ENCODE measurements around the gene TRHDE.

TRHDE gene

DNA sequence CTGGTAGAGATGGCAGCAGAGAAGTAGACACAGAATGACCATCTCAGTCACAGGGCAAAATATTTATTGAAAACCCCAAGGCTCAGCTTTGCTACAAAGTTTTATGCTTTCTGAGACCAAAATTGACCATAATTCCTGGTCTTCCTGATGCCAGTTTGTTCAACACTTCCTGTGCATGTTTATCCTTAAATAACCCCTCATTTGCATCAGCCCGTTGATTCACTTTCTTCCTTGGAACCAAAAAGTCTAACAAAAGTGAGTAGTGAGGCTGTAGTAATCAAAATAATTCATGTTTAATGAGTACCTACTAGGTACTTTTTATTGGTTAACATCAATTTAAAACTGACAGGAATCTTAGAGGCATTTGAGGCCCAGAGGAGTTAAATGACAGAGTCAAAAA, 51.7 kb downstream of the TRHDE start:
- DNase-seq (ENCODE audit: low spot score) = no peak

DNA sequence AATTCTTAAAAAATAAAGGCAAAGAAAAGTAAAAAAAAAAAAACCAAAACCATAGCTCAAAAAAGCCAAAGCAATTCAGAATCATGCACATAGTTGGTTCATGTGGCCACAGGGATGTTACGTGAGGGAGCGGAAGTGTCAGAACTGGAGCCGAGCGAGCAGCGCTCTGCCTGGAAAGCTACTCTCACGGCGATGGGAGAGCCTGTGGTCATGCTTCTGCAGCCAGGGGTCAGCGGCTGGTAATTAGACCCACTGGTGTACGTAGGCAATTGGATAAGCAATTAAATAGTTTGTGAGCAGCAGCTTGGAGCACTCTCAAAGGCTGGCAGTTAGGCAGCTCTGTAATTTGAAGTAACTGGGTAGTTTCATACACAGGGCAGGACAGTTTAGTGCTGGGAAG, 58.1 kb downstream of the TRHDE start:
- peak; percentile 17 for DNase-seq (ENCODE audit: low spot score)

DNA sequence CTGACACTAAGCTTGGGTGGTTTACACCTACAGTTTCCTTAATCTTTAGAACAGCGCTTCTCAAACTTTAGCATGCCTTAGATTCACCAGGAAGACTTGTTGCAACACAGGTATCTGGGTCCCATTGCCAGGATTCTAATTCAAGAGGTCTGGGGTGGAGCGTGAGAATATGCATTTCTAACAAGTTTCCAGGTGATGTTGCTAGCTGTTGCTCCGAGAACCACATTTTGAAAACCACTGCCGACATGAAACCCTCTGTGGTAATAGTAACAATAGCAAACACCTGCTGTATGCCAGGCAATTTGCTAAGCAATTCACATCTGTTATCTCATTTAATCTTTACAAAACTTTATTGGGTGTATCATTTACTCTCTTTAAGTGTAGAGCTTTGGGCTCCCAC, 58.6 kb downstream of the TRHDE start:
- DNase-seq (ENCODE audit: low spot score) = no peak

DNA sequence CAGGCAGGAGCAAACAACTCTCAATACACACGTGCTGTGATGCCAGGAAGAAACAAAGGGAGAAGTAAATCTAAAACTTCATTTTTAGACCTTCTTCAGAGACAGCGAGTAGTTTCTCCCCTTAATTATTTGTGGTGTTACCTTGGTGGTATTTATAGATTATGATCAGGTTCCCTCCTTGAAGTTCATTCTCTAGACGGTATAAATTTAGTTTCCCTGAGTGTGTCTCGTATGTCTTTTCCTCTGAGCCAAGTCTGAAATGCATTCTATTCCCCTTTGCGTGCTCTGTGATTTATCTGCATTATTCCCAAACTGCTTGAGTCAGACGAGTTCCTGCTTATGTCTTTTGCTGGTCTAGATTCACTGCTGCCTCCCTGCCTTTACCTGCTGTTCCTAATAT, 65.2 kb downstream of the TRHDE start:
- no peak for DNase-seq (ENCODE audit: low spot score)

DNA sequence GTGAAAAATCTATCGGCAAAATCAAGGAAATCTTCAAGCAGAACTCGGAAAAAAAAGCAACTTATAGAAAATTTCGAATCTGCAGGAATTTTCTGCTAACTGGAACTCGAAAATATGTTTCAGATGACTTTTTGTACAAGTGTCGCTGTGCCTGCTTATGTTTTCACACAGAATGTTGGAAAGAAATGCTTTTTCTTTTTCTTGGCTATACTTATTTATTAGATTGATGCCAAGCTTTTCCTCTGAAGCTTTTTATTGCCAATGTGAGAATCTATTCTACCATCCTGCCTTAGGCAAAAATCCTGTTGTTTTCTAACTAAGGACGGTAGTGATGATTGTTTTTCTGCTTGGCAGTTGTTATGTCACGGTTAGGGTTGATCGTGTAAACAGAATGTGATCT, 65.8 kb downstream of the TRHDE start:
- DNase-seq (ENCODE audit: low spot score) = no peak

DNA sequence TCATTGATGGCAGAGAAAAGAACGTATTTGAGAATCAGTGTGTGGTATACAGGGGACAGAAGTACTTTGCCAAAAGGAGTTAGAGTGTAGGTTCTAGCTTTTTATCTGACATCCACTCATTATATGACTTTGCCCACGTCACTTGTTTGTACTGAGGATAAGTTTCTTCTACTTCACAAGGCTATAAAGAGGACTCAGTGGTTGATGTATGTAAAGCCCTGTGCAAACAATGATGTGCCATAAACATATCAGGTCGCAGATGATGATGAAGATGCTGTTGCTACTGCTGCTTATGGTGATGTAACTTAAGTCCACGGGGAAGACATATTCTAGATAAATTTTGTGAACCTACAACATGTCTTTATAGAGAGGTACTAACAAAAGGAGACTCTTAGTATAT, 66.3 kb downstream of the TRHDE start:
- DNase-seq (ENCODE audit: low spot score) = no peak

DNA sequence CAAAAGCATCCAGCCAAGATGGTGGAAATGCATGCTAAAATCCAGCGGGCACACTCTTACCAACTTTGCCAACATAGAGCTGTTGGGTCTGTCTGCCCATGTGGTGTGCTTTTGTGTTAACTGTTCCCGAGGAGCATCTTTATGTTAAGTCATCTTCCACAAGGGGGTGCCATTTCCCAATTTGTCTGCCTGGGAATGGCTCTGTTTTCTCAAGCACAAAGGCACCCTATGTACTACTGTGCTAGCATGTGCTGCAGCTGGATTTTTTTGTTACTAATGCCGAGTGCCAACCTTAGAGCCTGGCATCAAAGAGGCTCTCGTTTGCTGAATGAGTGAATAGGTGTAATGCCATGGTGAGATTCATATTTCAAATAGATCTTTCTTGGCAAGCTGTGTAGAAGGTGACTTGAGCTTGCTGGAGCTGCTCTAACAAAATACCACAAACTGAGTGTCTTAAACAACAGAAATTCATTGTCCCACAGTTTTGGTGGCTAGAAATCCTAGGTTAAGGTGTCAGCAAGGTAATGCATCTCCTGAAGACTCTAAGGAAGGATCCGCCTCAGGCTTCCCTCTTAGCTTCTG, 74.3 kb downstream of the TRHDE start:
- DNase-seq (ENCODE audit: low spot score) = peak; percentile 29

DNA sequence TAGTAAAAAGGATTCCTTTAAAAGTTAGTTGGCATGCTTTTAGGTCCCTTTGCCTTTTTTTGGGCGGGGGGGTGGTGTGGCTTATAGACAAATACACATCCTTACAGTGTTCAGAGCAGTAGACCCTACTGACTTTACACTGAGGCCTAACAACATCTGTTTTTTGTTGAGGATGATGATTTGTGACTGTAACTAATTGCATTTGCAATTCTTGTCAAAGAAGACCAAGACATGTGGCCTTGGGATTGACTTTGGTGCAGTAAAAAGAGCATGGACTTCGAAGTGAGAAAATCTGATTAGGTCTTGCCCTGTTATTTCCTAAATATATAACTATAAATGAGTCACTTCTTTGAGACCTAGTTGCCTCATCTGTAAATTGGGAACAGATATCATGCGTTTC, 77.3 kb downstream of the TRHDE start:
- no peak for DNase-seq (ENCODE audit: low spot score)

DNA sequence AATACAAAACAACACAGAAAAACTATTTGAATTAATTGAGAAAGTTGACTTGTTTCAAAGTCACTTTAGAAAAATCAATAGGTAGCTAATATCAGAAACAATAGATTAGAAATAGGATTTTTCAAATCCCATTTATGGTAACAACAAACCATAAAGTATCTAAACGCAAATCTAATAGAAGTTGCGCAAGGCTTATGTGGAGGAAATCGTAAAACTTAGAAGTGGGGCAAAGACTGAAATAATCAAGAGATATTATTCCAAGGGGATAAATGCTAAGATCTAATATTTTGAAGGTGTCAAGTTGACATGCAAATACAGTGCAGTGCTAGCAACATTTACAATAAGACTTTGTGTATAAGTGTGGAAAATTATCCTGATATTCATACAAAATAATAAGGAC, 87.2 kb downstream of the TRHDE start:
- no peak for DNase-seq (ENCODE audit: low spot score)

DNA sequence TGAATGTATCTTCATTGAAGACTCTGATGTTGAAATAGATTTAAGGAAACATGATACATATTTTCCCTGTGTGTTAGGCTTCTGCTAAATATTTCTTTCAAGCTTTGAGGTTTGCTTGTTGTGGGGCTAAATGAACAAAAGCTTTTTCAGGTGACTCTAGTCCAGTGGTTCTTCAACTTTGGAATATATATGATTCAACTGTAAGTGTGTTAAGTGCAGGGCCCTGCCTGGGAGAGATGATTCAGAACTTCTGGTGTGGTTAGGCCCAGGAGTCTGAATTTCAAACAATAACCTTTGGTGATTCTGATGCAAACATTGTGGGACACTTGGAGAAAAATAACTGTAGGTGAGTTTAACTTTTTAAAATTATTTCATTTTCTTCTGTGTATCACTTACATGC, 93.0 kb downstream of the TRHDE start:
- DNase-seq (ENCODE audit: low spot score) = no peak

DNA sequence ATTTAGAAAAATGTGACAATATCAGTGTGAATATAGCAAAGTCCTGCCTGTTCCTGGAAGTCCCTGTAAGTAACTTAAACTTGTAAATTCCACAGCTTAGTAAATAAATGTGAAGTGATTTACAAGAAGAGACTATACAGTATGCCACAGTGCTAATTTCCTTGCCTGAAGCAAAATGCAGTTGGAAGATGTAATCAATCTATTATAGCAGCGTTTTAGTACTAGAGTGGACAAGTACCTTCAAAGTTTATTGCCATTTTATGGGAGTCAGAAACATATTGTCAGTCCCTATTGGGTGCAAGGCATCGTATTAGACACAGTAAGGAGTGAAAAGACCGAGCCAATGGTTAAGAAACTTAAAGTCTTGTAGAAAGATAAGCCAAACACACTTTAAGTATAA, 94.1 kb downstream of the TRHDE start:
- no peak for DNase-seq (ENCODE audit: low spot score)

DNA sequence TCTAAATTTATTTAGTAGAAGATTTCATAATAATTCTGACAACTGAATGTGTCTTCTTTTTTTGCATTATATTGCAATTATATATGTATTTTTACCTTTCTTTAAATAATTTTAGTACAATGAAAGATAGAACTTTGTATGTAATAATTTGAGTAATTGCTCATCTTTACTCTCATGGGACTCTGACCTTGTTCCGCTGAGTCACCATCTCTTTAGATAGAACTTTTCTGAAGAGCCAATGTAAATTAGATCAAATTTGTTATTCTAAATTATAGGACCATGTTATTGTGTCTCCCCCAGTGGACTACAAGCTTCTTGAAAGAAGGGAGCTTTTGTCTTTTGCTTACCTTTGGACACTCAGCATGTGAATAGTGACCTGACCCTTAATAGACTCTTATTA, 96.1 kb downstream of the TRHDE start:
- DNase-seq (ENCODE audit: low spot score) = no peak

DNA sequence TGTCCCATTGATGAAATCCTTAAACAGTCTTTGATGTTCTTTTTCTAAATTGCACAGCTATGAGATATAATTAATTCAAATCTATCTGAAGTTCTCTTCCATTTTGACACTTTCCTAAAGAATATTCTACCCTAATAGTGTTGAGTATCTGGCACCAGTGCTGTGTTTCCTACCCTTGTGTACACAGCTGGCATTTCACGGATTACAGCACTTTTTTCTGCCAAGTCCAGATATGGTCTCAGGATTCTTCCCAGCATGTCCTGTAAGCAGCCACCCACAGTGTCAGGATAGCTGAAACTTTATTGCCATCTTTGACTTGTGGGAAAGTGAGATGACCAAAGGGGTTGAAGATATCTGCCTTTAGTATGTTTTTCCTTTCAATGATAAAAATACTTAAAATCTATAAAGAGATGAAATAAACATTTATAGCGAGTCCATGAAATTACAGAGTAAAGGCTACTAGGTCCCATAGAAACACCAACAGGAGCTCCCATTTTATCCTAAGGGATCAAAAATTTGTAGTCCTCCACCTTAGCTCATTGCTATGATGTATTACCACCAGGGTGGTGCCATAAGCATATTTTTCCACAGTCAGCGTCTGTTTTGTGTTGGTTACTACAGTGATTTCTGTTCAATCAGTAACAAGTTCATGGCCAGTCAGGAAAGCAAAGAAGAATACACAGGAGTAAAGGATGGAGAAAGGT, 96.7 kb downstream of the TRHDE start:
- no peak for DNase-seq (ENCODE audit: low spot score)

DNA sequence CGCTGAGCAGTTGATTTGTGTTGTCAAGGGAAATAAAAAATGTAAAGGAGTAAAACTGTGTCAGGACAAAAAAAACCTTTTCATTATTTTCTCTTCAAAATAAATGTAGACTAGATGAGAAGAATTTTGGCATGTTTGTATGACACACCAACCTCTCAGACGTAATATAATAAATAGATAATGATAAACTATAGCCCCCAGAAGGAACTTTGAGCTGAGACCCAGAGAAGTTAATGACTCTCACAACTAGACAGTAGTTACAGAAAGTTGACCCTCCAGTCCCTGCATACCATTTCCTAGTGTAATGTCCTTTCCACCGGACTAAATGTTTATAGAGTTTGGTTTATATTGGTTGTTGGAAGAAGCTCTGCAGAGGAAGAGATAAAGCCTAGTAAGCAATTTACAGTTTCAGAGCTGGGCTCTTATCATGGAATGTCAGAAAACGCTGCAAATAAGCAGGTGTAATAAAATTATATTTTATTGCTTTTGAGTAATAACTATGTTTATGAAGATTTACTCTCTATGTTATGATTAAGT, 97.3 kb downstream of the TRHDE start:
- no peak for DNase-seq (ENCODE audit: low spot score)

DNA sequence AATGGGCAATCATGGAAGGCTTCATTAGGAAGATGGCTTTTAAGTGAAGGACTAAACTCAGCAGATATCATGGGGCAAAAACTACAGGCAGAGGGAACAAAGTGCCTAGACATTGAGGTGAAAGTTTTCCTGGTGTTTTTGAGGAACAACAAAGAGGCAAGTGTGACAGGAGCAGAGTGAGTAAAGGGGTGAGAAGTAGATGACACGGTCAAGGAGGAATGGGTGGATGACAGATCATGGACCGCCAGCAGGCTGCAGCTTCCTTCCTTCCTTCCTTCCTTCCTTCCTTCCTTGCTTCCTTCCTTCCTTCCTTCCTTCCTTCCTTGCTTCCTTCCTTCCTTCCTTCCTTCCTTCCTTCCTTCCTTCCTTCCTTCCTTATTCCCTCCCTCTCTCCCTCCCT, 108.3 kb downstream of the TRHDE start:
- no peak for DNase-seq (ENCODE audit: low spot score)

DNA sequence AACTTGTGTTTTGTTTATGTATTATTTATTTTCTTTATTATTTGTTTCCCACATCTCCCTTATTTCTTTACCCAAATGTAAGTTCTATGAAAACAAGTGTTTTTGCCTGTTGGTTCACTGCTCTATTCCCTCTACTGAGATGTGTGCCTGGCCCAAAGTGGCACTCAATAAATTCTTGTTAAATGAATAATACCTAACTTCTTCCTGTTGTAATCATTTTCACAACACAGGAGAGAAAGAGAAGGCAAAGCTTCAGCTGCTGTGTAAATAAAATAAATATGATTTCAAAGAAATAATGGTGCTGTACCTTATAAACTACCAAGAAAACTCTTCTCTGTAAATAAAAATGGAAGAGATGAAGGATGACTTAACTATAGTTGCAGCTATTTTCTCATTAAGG, 116.2 kb downstream of the TRHDE start:
- DNase-seq (ENCODE audit: low spot score) = no peak

DNA sequence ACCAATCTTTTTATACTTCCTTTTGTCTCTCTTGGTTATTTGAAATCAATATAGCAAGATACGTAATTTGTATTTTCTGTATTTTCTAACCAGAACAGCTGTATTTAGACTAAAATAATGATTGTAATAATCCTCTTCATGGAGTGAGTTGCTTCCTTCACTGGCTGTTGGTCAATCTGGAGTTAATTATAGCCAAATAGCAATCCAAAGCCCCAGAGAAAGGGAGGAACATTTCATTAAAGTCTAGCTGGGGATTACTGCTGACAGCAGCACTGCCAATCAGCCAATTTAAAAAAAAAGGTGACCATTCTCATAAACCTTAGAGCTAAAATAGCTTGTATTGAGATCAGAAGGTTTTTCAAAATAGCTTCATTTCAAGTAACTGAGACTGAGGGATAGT, 118.0 kb downstream of the TRHDE start:
- no peak for DNase-seq (ENCODE audit: low spot score)

DNA sequence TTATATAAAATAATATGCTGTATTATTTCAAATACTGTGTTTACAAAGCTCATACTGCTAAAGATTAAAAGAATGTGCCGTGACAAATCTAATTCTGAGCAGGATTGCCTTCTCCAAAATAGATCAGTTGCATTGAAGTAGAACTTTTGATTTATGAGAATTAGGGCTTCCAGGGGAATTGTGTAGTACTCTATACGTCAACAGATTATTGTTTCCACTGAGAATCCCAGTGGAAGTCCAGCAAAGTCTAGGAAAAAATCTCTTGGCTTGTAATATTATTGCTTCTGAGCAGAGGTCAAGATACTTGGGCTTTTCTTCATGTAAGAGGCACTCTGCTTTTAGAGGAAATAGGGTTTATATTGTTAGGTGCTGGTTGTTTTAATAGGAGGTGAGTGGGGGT, 133.9 kb downstream of the TRHDE start:
- no peak for DNase-seq (ENCODE audit: low spot score)

DNA sequence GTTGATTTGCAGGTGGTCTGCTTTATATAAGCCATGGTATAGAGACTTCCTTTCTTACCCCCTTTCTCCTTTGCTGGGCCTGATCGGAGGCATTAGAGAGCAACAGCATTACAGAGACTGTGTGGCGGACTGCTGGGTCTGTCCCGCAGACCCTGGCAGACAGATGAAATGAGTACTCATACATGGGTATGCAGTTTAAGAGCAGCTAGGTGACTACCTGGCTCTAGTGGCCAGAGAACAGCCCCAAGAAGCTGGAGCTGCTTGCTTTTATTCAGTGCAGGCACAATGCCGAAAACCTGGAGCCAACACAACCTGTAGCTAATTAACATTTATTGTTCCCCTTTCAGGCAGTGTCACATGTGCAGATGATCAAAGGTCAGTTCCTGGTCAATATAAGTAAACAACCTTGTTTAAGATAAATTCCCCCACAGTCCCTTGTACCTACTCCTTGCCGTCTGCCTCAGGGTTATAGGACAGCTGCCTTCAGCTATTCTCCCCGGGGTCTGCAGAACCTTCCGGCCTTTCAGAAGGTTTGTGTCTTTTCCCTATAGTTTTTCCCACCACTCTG, 160.0 kb downstream of the TRHDE start:
- DNase-seq (ENCODE audit: low spot score) = no peak

DNA sequence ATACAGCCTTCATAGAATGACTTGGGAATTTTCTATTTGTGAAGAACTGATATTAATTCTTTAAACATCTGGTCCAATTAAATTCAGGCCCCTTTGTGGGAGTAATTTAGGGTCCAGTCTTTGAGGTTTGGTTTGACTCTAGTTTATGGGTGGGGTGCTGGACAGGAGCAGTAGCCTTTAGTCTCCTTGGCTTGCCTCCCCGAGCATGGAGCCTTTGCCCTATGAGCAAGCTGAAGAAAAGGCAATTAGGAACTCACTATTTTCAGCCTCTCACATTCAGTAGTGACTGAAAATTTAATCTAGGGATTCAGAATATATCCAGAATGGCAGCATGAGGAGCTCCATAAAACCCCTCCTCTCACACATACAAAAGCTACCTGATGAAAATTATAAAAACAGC, 161.1 kb downstream of the TRHDE start:
- no peak for DNase-seq (ENCODE audit: low spot score)

DNA sequence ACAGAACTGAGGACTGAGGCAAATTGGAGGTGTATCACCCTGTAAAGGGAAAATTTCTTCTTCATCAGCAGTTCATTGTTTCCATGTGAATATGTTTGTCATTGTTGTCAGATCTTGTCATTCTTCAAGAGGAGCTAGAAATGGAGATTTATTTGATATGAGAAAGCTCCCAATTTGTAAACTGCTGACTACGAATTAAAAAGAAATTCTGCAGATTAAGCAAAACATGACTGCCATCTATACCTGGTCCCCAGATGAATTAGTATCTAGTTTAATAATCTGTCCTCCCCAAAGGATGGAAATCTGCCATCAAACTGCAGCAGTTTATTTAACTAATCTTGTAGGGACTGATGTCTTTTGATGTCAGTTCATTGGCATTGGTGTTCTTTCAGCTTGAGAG, 162.8 kb downstream of the TRHDE start:
- no peak for DNase-seq (ENCODE audit: low spot score)

DNA sequence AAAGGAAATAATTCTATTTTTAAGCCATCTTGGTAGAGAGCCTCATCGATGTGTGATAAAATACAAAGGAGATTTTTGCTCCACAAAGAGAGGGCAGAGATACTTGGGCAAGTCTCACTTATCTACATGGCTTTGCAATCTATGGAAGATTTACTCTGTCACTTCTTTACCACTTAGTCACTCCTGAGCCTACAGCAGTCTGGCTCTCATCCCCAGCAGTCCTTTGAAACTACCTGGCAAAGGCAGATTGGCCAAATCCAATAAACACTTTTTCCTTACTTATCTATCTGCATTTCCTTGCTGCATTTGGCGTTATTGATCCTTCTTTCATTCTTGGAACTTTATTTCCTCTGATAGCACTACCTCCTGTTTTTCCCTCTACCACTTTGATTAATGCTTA, 170.0 kb downstream of the TRHDE start:
- DNase-seq (ENCODE audit: low spot score) = no peak

DNA sequence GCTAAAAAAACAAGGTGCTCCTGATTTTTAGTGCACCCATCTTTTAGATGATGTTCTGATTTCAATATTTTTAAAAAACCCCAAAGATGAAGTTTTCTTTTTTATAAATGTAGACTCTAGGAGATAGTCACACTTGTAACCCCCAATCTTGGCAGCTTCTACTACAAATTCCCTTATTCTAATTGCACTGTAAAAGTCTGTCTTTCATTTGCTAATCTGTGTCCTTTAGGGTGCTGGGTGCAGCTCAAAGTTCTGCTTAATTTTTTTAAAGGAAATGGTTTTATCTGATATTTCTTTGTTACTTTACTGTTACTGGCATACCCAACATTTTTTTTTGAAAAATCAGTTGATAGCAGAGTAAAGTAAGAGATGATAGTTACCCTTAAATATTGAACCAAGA, 172.0 kb downstream of the TRHDE start:
- no peak for DNase-seq (ENCODE audit: low spot score)

DNA sequence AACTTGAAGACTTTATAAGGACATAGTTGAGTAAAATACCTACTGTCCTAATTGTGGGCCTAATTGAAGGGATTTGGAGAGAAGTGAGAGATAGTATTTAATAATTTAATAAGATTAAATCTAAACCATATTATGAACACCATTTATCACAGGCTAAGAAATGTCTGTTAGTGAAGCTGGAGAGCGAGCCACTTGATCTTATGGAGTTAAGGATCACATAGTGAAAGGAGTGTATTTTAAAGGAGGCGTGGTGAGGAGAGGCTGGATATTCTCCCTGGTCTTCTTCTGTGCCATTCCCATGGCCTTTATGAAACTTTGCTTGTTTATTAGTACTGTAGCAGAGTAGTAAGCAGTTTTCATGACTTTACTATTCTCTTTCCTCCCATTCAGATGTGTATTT, 172.4 kb downstream of the TRHDE start:
- DNase-seq (ENCODE audit: low spot score) = no peak

All from AG08396 (cell line).